C4-2B (cell line): ENCODE results near the gene NSD1.

Experiments used
- CTCF ChIP-seq: fragments of 450-650 bp; conservative IDR thresholded peaks from 2 replicates; pipeline ENCODE4 v1.5.1; 2017; ENCODE audit warnings: mild to moderate bottlenecking
- ZFX ChIP-seq: fragments of 450-650 bp; IDR thresholded peaks from 2 replicates; pipeline ENCODE4 v1.6.1; 2017

DNA sequence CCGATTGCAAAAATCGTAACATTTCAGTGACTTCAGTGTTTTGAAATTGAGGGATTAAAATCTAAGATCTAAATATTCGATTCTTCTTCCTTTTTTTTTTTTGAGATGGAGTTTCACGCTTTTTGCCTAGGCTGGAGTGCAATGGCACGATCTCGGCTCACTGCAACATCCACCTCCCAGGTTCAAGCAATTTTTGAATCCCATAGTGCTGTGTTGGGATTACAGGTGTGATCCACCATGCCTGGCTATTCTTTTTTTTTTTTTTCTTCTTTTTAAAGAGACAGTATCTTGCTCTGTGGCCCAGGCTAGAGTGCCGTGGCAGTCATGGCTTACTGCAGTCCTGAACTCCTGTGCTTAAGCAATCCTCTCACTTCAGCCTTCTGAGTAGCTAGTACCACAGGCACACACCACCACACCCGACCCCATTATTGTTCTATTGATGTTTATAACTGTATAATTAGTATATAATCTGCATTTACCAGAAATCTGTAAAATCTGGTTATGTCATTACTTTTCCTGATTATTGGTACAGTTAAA, 42.7 kb downstream of the NSD1 start:
- TF ChIP-seq CTCF (no peak), ZFX (no peak)
